Natural killer cell treated with Interleukin-12 subunit alpha and Interleukin-12 subunit beta and Interleukin-15 and Interleukin-18, amount 100 ng/mL, for 72 hours (primary cell): ENCODE measurements around the gene CLDND2. TPM values are rescaled to one million over a fixed set of nuclear protein-coding genes. Genes with fewer than 3 reads are reported as not detected.

Experiments used
- ATAC-seq, 2 donors: fragments of 150-1000 bp; cut with Tn5 transposase in 1 of 2; sonication (Bioruptor Pico), chemical (Tn5 transposase) in 1 of 2; 2 replicates each; pipeline ENCODE4 v1.10.0; 2021
- DNase-seq: peaks from one replicate; pipeline ENCODE4 v3.0.0; 2022; ENCODE audit warnings: low spot score
- H3K27ac Mint-ChIP-seq, 2 donors: 1 replicate in 1 of 2; 2 replicates in 1 of 2; pipeline ENCODE4 v1.8.0; 2022; ENCODE audit warnings: mixed read lengths in 2 of 2, mild to moderate bottlenecking in 1 of 2, moderate library complexity in 1 of 2
- H3K27me3 Mint-ChIP-seq, 2 donors: 1 replicate in 1 of 2; 2 replicates in 1 of 2; pipeline ENCODE4 v1.8.0; 2022; ENCODE audit warnings: mixed read lengths in 2 of 2
- H3K36me3 Mint-ChIP-seq: one replicate; pipeline ENCODE4 v1.8.0; 2022; ENCODE audit warnings: mixed read lengths
- H3K4me1 Mint-ChIP-seq, 2 donors: 1 replicate in 1 of 2; 2 replicates in 1 of 2; pipeline ENCODE4 v1.8.0; 2022; ENCODE audit warnings: low read depth in 2 of 2, mixed read lengths in 2 of 2, mild to moderate bottlenecking in 1 of 2
- H3K4me3 Mint-ChIP-seq: one replicate; pipeline ENCODE4 v1.8.0; 2022; ENCODE audit warnings: mixed read lengths
- H3K9me3 Mint-ChIP-seq: 2 replicates; pipeline ENCODE4 v1.8.0; 2022; ENCODE audit warnings: mixed read lengths
- total RNA-seq, 2 donors: library from RNA; stranded (reverse); gene quantifications; one replicate each; pipeline ENCODE4 v1.2.3, GENCODE V29; 2022

The CLDND2 gene
- total RNA-seq, 2 donors from 2014 or later, result 49.6 to 74.3 TPM

GRCh38 chr19:51356159-51356801, 12.5 kb downstream of the CLDND2 start:
- Mint-ChIP-seq H3K4me1 (peaks cover 6 to 13% of the 10 kb centered on the region in 2 donors), H3K4me3 (no peak overlapping the region), H3K36me3 (peaks cover 7% of the 10 kb centered on the region), H3K9me3 (no peaks in the 10 kb centered on the region), H3K27ac (no peak overlapping the region), H3K27me3 (no peaks in the 10 kb centered on the region)
- no peak for DNase-seq
- ATAC-seq, result no peak

- ATAC-seq (no peak), DNase-seq (no peak)
- Mint-ChIP-seq H3K36me3 (peaks cover 7% of the 10 kb centered on the region), H3K27ac (peak overlapping the region in 1 of 2 donors; percentile 67), H3K27me3 (no peaks in the 10 kb centered on the region), H3K4me1 (peaks cover 6 to 13% of the 10 kb centered on the region in 2 donors), H3K4me3 (no peak overlapping the region), H3K9me3 (no peaks in the 10 kb centered on the region)
Measured at GRCh38 chr19:51354742-51355148, 14.1 kb downstream of the CLDND2 start.

- Mint-ChIP-seq H3K27me3 (no peaks in the 10 kb centered on the region), H3K4me1 (peaks cover 6 to 13% of the 10 kb centered on the region in 2 donors), H3K27ac (no peak overlapping the region), H3K36me3 (peaks cover 7% of the 10 kb centered on the region), H3K4me3 (no peak overlapping the region), H3K9me3 (no peaks in the 10 kb centered on the region)
- DNase-seq (no peak), ATAC-seq (no peak)
Measured at GRCh38 chr19:51354103-51354741, 14.6 kb downstream of the CLDND2 start.

GRCh38 chr19:51352783-51353360, 15.9 kb downstream of the CLDND2 start:
- Mint-ChIP-seq H3K27me3 (no peaks in the 10 kb centered on the region), H3K27ac (no peak overlapping the region), H3K9me3 (no peaks in the 10 kb centered on the region), H3K4me3 (no peak overlapping the region), H3K4me1 (peaks cover 6 to 13% of the 10 kb centered on the region in 2 donors), H3K36me3 (peaks cover 7% of the 10 kb centered on the region)
- DNase-seq, result no peak
- ATAC-seq, result no peak

GRCh38 chr19:51351266-51351990, 17.4 kb downstream of the CLDND2 start:
- DNase-seq, result no peak
- H3K27ac Mint-ChIP-seq, result no peak overlapping the region

GRCh38 chr19:51347209-51347928, 21.4 kb downstream of the CLDND2 start:
- DNase-seq (no peak), ATAC-seq (no peak)
- Mint-ChIP-seq H3K27ac (no peak overlapping the region), H3K4me3 (no peak overlapping the region), H3K27me3 (no peaks in the 10 kb centered on the region), H3K9me3 (no peaks in the 10 kb centered on the region), H3K36me3 (peaks cover 6% of the 10 kb centered on the region), H3K4me1 (peaks cover 0 to 5% of the 10 kb centered on the region in 2 donors)

More at GRCh38 chr19:51351266-51351990, 17.4 kb downstream of the CLDND2 start:
- Mint-ChIP-seq H3K27me3 (no peaks in the 10 kb centered on the region), H3K9me3 (no peaks in the 10 kb centered on the region), H3K4me3 (no peak overlapping the region), H3K4me1 (peaks cover 6 to 7% of the 10 kb centered on the region in 2 donors), H3K36me3 (peaks cover 7% of the 10 kb centered on the region)
- ATAC-seq, result no peak

- Mint-ChIP-seq H3K27ac (no peak overlapping the region), H3K27me3 (no peaks in the 10 kb centered on the region), H3K9me3 (no peaks in the 10 kb centered on the region), H3K4me3 (no peak overlapping the region), H3K36me3 (no peaks in the 10 kb centered on the region), H3K4me1 (peaks cover 0 to 5% of the 10 kb centered on the region in 2 donors)
- ATAC-seq (no peak), DNase-seq (no peak)
Measured at GRCh38 chr19:51346742-51347141, 22.1 kb downstream of the CLDND2 start.

GRCh38 chr19:51345076-51345620, 23.7 kb downstream of the CLDND2 start:
- no peaks in the 10 kb centered on the region for H3K27me3 Mint-ChIP-seq
- no peak overlapping the region for H3K4me3 Mint-ChIP-seq
- H3K4me1 Mint-ChIP-seq, result peaks cover 0 to 12% of the 10 kb centered on the region in 2 donors
- H3K27ac Mint-ChIP-seq, result no peak overlapping the region
- ATAC-seq, result no peak
- no peak for DNase-seq
- no peaks in the 10 kb centered on the region for H3K9me3 Mint-ChIP-seq
- no peaks in the 10 kb centered on the region for H3K36me3 Mint-ChIP-seq

- no peaks in the 10 kb centered on the region for H3K36me3 Mint-ChIP-seq
- ATAC-seq (no peak), DNase-seq (peak; percentile 41)
- no peaks in the 10 kb centered on the region for H3K9me3 Mint-ChIP-seq
- H3K4me3 Mint-ChIP-seq, result peak overlapping the region; percentile 34
- H3K27me3 Mint-ChIP-seq, result no peaks in the 10 kb centered on the region
- peaks cover 14 to 23% of the 10 kb centered on the region in 2 donors for H3K4me1 Mint-ChIP-seq
- no peak overlapping the region for H3K27ac Mint-ChIP-seq
Measured at GRCh38 chr19:51342631-51343569, 25.9 kb downstream of the CLDND2 start.

GRCh38 chr19:51341976-51342580, 26.7 kb downstream of the CLDND2 start, which contains the start of gene VSIG10L:
VSIG10L (minus strand) TSS chr19:51342139; CDS start chr19:51342124, 15 bp downstream.
- H3K4me3 Mint-ChIP-seq, result peak within 1 kb of the TSS; percentile 74
- peak within 1 kb of the TSS; percentile 28 to 69 for H3K27ac Mint-ChIP-seq
- H3K9me3 Mint-ChIP-seq, result no peaks in the 10 kb centered on the region

GRCh38 chr19:51341066-51341465, 27.7 kb downstream of the CLDND2 start:
- no peaks in the 10 kb centered on the region for H3K27me3 Mint-ChIP-seq
- ATAC-seq (no peak), DNase-seq (no peak)
- peak overlapping the region; percentile 28 to 69 for H3K27ac Mint-ChIP-seq
- peaks cover 14 to 23% of the 10 kb centered on the region in 2 donors for H3K4me1 Mint-ChIP-seq
- H3K4me3 Mint-ChIP-seq, result peak overlapping the region; percentile 74
- no peaks in the 10 kb centered on the region for H3K9me3 Mint-ChIP-seq
- no peaks in the 10 kb centered on the region for H3K36me3 Mint-ChIP-seq

More at GRCh38 chr19:51341976-51342580, 26.7 kb downstream of the CLDND2 start, which contains the start of gene VSIG10L:
- ATAC-seq (no peak), DNase-seq (no peak)
- Mint-ChIP-seq H3K27me3 (no peaks in the 10 kb centered on the region), H3K4me1 (peaks cover 14 to 23% of the 10 kb centered on the region in 2 donors), H3K36me3 (no peaks in the 10 kb centered on the region)
